Mesendoderm (in vitro differentiated cells): ENCODE data around the gene ASTL. TPM values are rescaled to one million over a fixed set of nuclear protein-coding genes. Genes with fewer than 3 reads are reported as not detected.
A peak's percentile ranks its signal among the peaks of the same experiment; 100 is the strongest.

Experiments used
- DNase-seq: peaks from one replicate; pipeline ENCODE4 v3.0.0; 2013
- H2AK5ac ChIP-seq: 2 replicates; pipeline ENCODE4 v1.6.1; 2013; ENCODE audit warnings: low read length, inconsistent platforms
- H2BK120ac ChIP-seq: 2 replicates; pipeline ENCODE4 v1.6.1; 2013; ENCODE audit warnings: low read depth, mild to moderate bottlenecking, low read length, moderate library complexity, mixed read lengths
- H2BK15ac ChIP-seq: replicated peaks from 2 replicates; pipeline ENCODE4 v1.6.1; 2013; ENCODE audit warnings: low read depth, mild to moderate bottlenecking, moderate library complexity
- H2BK5ac ChIP-seq: 2 replicates; pipeline ENCODE4 v1.6.1; 2013; ENCODE audit warnings: low read length, inconsistent platforms
- H3K18ac ChIP-seq: 2 replicates; pipeline ENCODE4 v1.6.1; 2013; ENCODE audit warnings: mild to moderate bottlenecking, low read length, mixed read lengths
- H3K23ac ChIP-seq: one replicate; pipeline ENCODE4 v1.6.1; 2013; ENCODE audit warnings: low read length
- H3K27ac ChIP-seq: 2 replicates; pipeline ENCODE4 v1.5.1; 2013; ENCODE audit warnings: low read depth, mild to moderate bottlenecking, inconsistent platforms, low read length, moderate library complexity
- H3K27me3 ChIP-seq: 2 replicates; pipeline ENCODE4 v1.6.1; 2013; ENCODE audit warnings: low read length, control low read depth, mild to moderate bottlenecking, inconsistent platforms; ENCODE audit not compliant: insufficient read depth, poor library complexity
- H3K36me3 ChIP-seq: 2 replicates; pipeline ENCODE4 v1.6.1; 2013; ENCODE audit warnings: low read length, inconsistent platforms; ENCODE audit not compliant: control insufficient read depth, insufficient read depth
- H3K4ac ChIP-seq: one replicate; pipeline ENCODE4 v1.6.1; 2013; ENCODE audit warnings: low read depth, mild to moderate bottlenecking, low read length, moderate library complexity
- H3K4me1 ChIP-seq: 2 replicates; pipeline ENCODE4 v1.6.1; 2013; ENCODE audit warnings: low read depth, low read length, inconsistent platforms; ENCODE audit not compliant: control insufficient read depth
- H3K4me2 ChIP-seq: 2 replicates; pipeline ENCODE4 v1.6.1; 2013; ENCODE audit warnings: low read length
- H3K4me3 ChIP-seq: 2 replicates; pipeline ENCODE4 v1.5.1; 2013; ENCODE audit warnings: mild to moderate bottlenecking, low read length
- H3K56ac ChIP-seq: one replicate; pipeline ENCODE4 v1.6.1; 2013; ENCODE audit warnings: low read length
- H3K79me1 ChIP-seq: 2 replicates; pipeline ENCODE4 v1.6.1; 2013; ENCODE audit warnings: low read length, inconsistent platforms
- H3K79me2 ChIP-seq: 2 replicates; pipeline ENCODE4 v1.6.1; 2013; ENCODE audit warnings: mild to moderate bottlenecking, low read length; ENCODE audit not compliant: control insufficient read depth, insufficient read depth
- H3K9ac ChIP-seq: 2 replicates; pipeline ENCODE4 v1.6.1; 2013; ENCODE audit warnings: low read length, inconsistent platforms
- H4K5ac ChIP-seq: one replicate; pipeline ENCODE4 v1.6.1; 2013; ENCODE audit warnings: low read length
- H4K8ac ChIP-seq: one replicate; pipeline ENCODE4 v1.6.1; 2013; ENCODE audit warnings: low read depth, mild to moderate bottlenecking, control low read depth, low read length, moderate library complexity
- WGBS: extraction: QIAGEN DNeasy Blood & Tissue Kit; methylation state at CpG from one replicate; pipeline ENCODE4 v1.1.7; 2013; ENCODE audit warnings: low lambda C conversion rate, missing lambda C conversion rate; ENCODE audit not compliant: insufficient coverage; ENCODE audit errors: extremely low coverage; 5-methylcytosine and 5-hydroxymethylcytosine counted together
- polyA plus RNA-seq, 2 experiments: library from polyadenylated mRNA; stranded (reverse); fragments of 200-250 nt; gene quantifications; one replicate each; pipeline ENCODE4 v1.2.3, GENCODE V29; 2013

ASTL gene
- 0.07 TPM for polyA plus RNA-seq (2013, experiment 1 of 2)
- polyA plus RNA-seq (2013, experiment 2 of 2), result not detected

- H4K8ac ChIP-seq, result no peak within 1 kb of the TSS
- H4K5ac ChIP-seq, result no peak within 1 kb of the TSS
- H3K27me3 ChIP-seq, result no peaks in the 10 kb centered on the region
- no peak within 1 kb of the TSS for H2BK5ac ChIP-seq
- no peak within 1 kb of the TSS for H3K56ac ChIP-seq
- H3K79me2 ChIP-seq, result no peaks in the 10 kb centered on the region
- H3K9ac ChIP-seq, result no peak within 1 kb of the TSS
- no peaks in the 10 kb centered on the region for H3K4me1 ChIP-seq
- no peaks in the 10 kb centered on the region for H3K36me3 ChIP-seq
- no peak within 1 kb of the TSS for H3K4me3 ChIP-seq
- H3K27ac ChIP-seq, result no peak within 1 kb of the TSS
- no CpG with 5 or more reads among the region's 17 CpGs for WGBS
- no peak within 1 kb of the TSS for H3K18ac ChIP-seq
- H3K79me1 ChIP-seq, result no peaks in the 10 kb centered on the region
- H2BK15ac ChIP-seq, result no peak within 1 kb of the TSS
- H3K23ac ChIP-seq, result no peak within 1 kb of the TSS
- no peak within 1 kb of the TSS for H2BK120ac ChIP-seq
- peak; percentile 75 for DNase-seq
- H3K4me2 ChIP-seq, result no peak within 1 kb of the TSS
- no peak within 1 kb of the TSS for H3K4ac ChIP-seq
- H2AK5ac ChIP-seq, result no peak within 1 kb of the TSS
Measured at GRCh38 chr2:96138179-96139145, at the start of gene ASTL. ASTL (minus strand) TSS chr2:96138502; CDS start chr2:96138436, 66 bp downstream.

DNA sequence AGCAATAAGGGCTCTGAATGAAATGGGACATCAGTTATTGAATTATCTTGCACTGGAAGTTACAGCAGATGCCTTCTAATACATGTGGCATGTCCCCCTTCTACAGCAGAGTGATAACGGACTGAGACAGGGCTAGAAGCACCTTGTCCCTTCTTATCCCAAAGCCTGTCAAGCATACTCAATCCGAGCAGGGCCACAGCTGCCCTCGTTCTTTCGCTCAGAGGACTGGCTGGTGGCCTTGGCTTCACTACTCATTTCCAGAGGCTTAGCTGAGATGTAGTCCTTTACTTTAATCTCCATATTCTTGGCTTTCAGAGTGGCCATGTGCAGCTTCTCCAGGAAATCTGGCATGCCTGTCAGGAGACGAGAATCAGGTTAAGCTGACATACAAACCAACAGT is 48.3 kb upstream of the ASTL start:
- Histone ChIP-seq H3K4me2 (no peak overlapping the region), H3K27ac (no peak overlapping the region), H3K4me3 (no peak overlapping the region), H4K5ac (no peak overlapping the region), H3K36me3 (peaks cover 16% of the 10 kb centered on the region), H3K79me2 (no peaks in the 10 kb centered on the region), H3K4me1 (no peaks in the 10 kb centered on the region), H3K27me3 (no peaks in the 10 kb centered on the region), H2BK5ac (no peak overlapping the region), H2AK5ac (no peak overlapping the region), H3K18ac (no peak overlapping the region), H3K56ac (no peak overlapping the region), H3K79me1 (no peaks in the 10 kb centered on the region), H2BK120ac (no peak overlapping the region), H3K9ac (no peak overlapping the region), H3K23ac (no peak overlapping the region), H2BK15ac (no peak overlapping the region), H4K8ac (no peak overlapping the region), H3K4ac (no peak overlapping the region)
- DNase-seq, result no peak
- WGBS, result no CpG with 5 or more reads among the region's 5 CpGs

DNA sequence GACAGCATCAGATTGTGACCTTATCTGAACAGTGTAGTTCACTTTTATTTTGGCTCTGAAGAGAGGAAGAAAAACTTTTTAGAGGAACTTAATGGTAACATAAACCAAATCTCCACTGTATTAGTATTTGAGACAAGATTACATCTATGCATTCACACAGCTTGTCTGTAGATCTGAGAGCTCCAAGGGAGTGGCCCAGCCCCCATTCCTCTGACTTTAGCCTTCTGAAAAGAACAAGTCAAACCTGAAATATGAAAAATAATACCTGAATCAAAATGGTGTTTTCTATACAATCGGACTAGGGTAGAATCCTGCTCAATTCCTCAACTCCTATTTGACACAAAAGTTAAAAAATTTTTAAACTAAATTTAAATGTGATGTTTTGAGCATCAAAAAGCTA is 47.2 kb upstream of the ASTL start:
- H3K27me3 ChIP-seq, result no peaks in the 10 kb centered on the region
- peaks cover 14% of the 10 kb centered on the region for H3K36me3 ChIP-seq
- H3K27ac ChIP-seq, result no peak overlapping the region
- no peak overlapping the region for H3K4me2 ChIP-seq
- no peak overlapping the region for H3K23ac ChIP-seq
- no CpG with 5 or more reads among the region's 1 CpG for WGBS
- no peak overlapping the region for H3K4ac ChIP-seq
- no peak for DNase-seq
- no peak overlapping the region for H4K8ac ChIP-seq
- H3K18ac ChIP-seq, result no peak overlapping the region
- H3K4me1 ChIP-seq, result no peaks in the 10 kb centered on the region
- no peak overlapping the region for H2BK15ac ChIP-seq
- no peak overlapping the region for H3K4me3 ChIP-seq
- no peak overlapping the region for H3K56ac ChIP-seq
- no peak overlapping the region for H2AK5ac ChIP-seq
- H3K79me1 ChIP-seq, result no peaks in the 10 kb centered on the region
- no peak overlapping the region for H3K9ac ChIP-seq
- no peak overlapping the region for H4K5ac ChIP-seq
- no peak overlapping the region for H2BK120ac ChIP-seq
- no peak overlapping the region for H2BK5ac ChIP-seq
- H3K79me2 ChIP-seq, result no peaks in the 10 kb centered on the region

GRCh38 chr2:96184989-96185388 is 46.7 kb upstream of the ASTL start:
- H3K18ac ChIP-seq, result no peak overlapping the region
- no peak overlapping the region for H2BK15ac ChIP-seq
- H4K8ac ChIP-seq, result no peak overlapping the region
- no peak overlapping the region for H3K4me3 ChIP-seq
- H3K27ac ChIP-seq, result no peak overlapping the region
- DNase-seq, result no peak
- H3K23ac ChIP-seq, result no peak overlapping the region
- WGBS, result no CpG with 5 or more reads among the region's 8 CpGs
- no peak overlapping the region for H2BK120ac ChIP-seq
- no peak overlapping the region for H4K5ac ChIP-seq
- no peaks in the 10 kb centered on the region for H3K79me2 ChIP-seq
- H3K9ac ChIP-seq, result no peak overlapping the region
- no peak overlapping the region for H3K56ac ChIP-seq
- H3K4me1 ChIP-seq, result no peaks in the 10 kb centered on the region
- no peaks in the 10 kb centered on the region for H3K79me1 ChIP-seq
- H3K36me3 ChIP-seq, result peaks cover 14% of the 10 kb centered on the region
- H3K4me2 ChIP-seq, result no peak overlapping the region
- no peak overlapping the region for H2BK5ac ChIP-seq
- H3K27me3 ChIP-seq, result no peaks in the 10 kb centered on the region
- no peak overlapping the region for H3K4ac ChIP-seq
- no peak overlapping the region for H2AK5ac ChIP-seq

DNA sequence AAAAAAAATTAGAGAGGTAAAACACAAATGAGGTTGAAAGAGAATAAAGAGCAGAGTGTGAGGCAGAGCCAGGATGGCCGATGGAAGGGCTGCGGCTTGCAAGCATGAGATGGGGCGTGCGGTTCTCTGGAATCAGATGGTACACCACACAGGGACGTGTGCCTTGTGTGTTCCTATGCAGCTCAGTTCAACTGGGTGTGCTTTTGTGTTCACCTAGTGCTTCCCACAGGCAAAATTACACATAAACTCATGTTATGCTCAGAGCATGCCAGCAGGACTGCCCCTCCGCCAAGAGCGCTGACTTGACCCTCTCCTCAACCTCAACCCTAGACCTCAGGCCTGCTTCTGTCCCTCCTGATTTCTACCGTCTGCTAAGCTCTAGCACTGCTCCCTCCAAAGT is 45.9 kb upstream of the ASTL start:
- no peak overlapping the region for H3K27ac ChIP-seq
- no peak for DNase-seq
- no peak overlapping the region for H2BK15ac ChIP-seq
- no peak overlapping the region for H3K4ac ChIP-seq
- H3K36me3 ChIP-seq, result peaks cover 14% of the 10 kb centered on the region
- H3K79me1 ChIP-seq, result no peaks in the 10 kb centered on the region
- H3K4me1 ChIP-seq, result no peaks in the 10 kb centered on the region
- no peak overlapping the region for H2BK120ac ChIP-seq
- no peak overlapping the region for H3K4me3 ChIP-seq
- H3K4me2 ChIP-seq, result no peak overlapping the region
- H3K23ac ChIP-seq, result no peak overlapping the region
- H2AK5ac ChIP-seq, result no peak overlapping the region
- H4K5ac ChIP-seq, result no peak overlapping the region
- no peak overlapping the region for H3K56ac ChIP-seq
- H4K8ac ChIP-seq, result no peak overlapping the region
- H3K79me2 ChIP-seq, result no peaks in the 10 kb centered on the region
- H3K27me3 ChIP-seq, result no peaks in the 10 kb centered on the region
- H3K18ac ChIP-seq, result no peak overlapping the region
- H3K9ac ChIP-seq, result no peak overlapping the region
- no peak overlapping the region for H2BK5ac ChIP-seq
- WGBS, result no CpG with 5 or more reads among the region's 8 CpGs
